ENCODE results near the gene TPRA1.

TPRA1 gene

DNA sequence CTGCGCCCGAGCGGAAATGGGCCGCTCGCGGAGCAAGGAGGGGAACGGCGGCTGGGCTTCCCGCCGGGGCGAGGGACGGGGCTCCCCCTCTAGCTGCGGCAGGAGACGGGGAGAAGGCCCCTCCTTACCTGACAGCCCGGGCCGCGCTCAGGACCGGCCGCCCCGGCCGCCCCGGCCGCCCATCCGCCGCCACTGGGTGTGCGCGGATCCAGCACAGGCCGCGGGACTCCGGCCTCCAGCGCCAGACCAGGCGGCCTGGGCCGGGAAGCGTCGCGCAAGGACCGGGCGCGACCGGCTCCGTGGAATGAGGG lies 296 bp downstream of the TPRA1 start:
- no peak for DNase-seq (ENCODE audit: low spot score)

DNA sequence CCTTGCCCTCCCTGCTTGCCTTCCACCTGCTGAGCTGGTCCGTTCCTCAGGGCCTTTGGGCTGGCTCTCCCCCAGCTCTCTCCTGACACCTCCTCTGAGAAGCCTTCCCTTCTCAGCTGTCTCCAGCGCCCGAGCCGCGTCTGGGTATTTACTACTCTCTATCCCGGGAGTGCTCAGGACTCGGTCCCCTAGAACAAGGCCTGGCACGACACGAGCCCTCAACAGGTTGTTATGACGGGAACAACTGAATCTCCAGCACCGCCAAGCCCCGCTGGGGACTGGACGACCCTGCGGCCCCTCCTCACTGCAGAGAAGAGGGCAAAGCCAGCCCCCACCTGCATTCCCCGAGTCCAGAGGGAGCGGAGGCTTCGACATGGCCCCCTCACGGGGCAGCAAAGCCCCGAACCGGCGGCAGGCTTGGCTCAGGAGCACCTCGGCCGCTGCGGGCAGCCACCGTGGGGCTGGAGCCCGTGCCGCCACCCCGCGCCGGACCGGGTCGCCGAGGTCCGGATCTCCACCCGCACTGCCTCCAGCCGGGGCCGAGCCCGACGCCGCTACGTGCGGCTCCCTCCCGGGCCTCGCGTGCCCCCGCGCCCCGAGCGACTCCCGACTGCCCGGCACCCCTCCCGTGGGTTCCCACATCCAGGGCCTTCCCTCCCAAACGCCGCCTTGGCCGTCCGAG lies 792 bp downstream of the TPRA1 start:
- peak; percentile 71 for DNase-seq (ENCODE audit: low spot score)

DNA sequence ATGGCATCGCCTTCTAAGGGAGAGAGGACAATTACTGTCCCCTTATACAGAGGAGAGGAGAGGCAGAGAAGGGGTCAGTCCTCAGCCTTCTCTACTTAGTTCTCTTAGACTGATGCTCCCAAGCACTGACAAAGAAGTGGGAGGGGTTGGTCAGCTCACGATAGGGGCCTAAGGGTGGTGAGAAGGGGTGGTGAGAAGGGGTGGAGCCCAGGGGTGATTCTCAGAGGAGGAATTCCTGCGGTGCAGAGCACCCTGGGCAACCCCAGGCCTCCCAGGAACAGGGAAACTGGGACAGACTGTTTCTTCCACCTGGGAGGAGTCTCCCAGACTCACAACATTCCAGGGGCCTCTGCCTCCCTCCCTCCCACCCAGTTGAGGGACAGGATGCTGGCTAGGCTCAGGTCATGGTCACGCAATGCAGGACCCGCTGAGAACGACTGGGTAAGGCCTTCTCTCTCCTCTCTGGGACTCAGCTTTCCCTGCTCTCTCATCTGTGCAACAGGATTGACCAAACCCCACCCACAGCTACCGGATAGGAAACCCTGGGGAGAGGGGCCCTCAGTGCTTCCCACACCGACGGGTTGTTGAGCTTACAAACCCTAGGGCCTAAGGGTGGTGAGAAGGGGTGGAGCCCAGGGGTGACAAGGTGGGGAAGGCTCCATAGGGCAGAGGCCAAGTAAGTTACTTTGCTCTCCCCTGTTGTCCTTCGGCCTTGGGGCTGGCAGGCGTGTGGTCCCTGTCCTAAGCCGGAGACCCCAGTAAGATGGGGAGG lies 1.5 kb downstream of the TPRA1 start:
- DNase-seq (ENCODE audit: low spot score): no peak

DNA sequence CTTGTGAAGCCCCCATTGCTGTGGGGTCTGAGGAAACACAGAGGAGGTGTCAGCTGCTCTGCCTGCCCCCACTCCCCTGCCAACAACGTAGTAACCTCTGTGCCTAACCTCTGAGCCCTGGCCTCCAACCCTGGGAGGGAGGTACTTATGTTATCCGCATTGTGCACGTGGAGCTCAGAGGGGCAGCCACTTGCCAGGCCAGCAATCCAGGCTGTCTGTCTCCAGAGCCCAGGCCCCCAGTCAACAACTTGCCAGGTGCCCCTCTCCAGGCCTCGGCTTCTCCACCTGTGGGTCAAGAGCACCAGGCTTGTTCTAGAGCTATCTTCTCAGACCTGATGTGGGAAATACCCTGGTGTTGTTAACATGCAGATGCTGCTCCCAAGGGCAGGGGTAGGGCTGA lies 2.7 kb downstream of the TPRA1 start:
- DNase-seq (ENCODE audit: low spot score): no peak

DNA sequence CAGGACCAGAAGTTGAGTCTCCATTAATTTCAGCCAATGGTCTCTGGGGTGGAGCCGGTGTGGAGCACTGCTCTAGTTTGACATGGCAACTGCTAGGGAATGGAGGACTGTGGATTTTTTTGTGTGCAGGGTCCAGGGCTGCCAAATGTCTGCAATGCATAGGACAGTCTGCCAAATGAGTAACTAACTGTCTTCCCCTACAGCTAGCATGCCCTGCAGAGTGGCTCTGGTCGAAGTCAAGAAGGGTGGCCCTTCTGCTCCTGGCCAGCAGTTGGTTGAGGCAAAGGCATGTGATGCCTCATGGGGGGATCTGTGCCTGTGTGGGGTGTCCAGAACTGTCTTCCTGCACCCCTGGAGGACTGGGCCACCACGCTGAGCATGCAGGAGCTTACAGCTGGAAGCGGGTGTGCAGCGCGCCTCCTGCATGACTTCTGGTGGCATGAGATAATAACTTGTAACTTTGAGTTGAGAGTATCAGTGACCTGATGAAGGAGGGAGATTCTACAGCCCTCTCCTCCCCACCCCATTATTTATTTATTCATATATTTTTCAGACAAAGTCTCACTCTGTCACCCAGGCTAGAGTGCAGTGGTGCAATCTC lies 4.6 kb downstream of the TPRA1 start:
- no peak for DNase-seq (ENCODE audit: low spot score)

- DNase-seq (ENCODE audit: low spot score): no peak
Observed at GRCh38 chr3:127585163-127585812, 5.2 kb downstream of the TPRA1 start.

GRCh38 chr3:127584734-127585133 lies 5.8 kb downstream of the TPRA1 start:
- DNase-seq (ENCODE audit: low spot score): no peak

DNA sequence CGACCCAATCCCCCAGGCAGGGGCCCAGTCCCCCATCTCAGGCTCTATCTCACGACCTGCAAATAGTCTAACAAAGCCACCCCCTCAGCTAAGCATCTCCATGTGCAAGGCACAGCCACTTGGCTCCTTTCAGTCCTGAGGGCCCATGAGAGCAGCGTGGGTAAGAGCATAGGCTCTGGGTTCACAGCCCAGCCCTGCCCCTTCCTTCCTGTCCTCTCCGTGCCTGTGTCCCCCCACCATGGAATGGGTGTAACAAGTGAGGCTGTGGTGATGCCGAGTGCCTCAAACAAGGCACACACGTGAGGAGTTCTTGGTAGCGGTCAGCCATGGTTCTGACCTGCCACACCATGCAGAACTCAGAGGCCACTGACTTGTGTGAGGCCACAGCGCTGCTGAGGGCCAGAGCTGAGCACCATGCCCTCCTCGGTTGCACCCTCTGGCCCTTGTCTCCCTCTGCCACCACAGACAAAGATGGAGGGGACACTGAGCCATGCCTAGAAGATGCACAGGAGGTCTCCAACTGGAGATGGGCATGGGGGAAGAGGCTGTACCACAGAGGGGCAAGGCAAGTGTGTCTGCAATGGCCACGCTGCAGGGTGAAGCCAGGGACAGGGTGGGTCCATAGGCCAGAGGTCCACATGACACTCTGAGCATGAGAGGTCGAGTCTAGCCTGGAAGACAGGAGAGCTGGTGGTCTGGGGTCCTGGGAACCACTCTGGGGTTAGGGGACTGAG lies 10.0 kb downstream of the TPRA1 start:
- DNase-seq (ENCODE audit: low spot score): no peak

DNA sequence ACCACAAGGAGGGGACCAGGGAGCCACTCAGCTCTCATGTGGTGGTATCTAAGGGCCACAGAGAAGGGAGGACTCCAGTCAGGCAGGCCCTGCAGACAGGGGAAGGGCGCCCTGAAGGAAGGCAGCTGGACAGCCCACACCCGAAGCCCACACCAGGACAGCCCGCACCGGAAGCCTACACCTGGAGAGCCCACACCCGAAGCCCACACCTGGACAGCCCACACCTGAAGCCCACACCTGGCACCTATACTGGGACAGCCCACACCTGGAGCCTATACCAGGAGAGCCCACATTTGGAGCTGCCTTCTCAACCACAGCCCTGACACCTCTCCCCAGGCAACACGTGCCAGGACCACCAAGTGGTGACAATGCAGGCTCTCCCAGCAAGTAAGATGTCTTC lies 11.7 kb downstream of the TPRA1 start:
- DNase-seq (ENCODE audit: low spot score): no peak

DNA sequence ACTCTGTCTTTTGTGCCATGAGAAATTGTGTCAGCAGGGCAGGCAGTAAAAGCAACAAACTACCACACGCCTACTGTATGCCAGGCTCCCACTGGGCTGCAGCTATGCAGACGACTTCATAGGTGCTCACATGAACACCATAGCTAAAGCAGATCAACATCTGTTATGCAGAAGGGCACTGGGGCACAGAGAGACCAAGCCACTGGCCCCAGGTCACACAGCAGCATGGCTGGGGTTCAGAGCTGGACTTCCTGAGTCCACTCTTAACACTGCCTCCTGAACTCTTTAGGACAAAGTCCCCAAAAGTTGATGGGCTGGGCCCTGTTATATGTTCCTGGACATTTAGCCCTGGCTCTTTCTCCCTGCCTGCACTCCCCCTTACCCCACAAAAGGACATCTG lies 12.4 kb downstream of the TPRA1 start:
- DNase-seq (ENCODE audit: low spot score): no peak

DNA sequence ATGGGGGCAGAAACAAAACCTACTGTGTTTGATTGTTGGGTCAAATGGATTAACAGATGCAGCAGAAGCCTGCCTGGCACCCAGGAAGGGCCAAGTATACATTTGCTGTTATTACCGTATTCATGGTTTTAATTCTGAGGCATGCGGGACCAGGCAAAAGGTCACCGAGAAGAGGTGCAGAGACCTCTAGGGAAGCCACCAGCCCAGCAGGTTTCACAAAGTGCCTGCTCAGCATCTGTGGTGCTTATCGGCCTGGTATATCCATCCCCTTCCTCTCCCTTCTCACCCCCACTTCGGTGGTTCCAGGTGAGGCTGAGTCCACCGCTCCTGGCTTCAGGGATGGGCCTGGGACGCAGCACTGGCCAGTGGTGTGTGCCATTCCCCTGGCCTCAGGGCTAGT lies 13.1 kb downstream of the TPRA1 start:
- DNase-seq (ENCODE audit: low spot score): no peak

DNA sequence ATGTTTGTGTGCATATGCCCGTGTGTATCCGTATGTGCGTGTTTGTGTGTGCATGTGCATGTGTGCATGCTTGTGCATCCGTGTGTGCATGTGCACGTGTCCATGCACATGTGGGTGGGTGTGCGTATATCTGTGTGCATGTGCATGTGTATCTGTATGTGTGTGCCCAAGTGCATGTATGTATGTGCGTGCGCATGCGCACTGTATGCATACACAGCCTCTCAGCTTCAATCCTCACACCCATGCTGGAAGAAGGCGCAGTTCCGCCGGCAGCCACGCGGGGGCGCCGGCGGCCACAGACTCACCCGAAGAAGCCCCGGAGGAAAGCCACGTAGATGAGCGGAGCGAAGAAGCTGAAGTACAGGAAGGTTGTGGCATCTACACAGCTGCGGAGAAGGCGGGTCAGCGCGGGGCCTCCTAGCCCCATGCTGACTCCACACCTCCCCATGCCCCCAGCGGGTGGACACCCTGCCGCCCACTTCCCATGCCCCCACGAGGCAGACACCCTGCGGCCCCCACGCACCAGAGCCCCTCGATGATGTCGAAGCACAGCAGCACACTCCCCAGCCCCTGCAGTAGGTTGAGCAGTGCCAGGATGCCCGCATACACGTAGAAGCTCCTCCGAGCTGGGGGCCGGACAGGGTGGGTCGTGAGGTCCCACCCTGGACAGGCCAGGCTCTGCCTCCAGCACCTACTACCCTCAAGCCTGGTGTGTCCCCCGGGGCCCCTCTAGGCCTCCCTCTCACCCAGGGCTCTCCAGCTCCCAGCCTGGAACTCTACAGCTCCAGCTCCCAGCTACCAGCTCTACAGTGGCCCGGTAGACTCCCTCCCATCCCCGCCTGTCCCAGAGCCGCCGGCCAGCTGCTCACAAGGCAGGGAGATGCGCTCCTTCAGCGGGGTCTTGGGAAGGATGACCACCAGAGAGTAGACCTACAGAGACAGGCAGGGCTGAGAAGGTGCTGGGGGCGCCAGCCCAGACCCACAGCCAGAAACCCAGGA lies 15.4 kb downstream of the TPRA1 start:
- DNase-seq (ENCODE audit: low spot score): peak; percentile 90

GRCh38 chr3:127573912-127574311 lies 16.6 kb downstream of the TPRA1 start:
- no peak for DNase-seq (ENCODE audit: low spot score)

GRCh38 chr3:127573401-127573800 lies 17.1 kb downstream of the TPRA1 start:
- no peak for DNase-seq (ENCODE audit: low spot score)

GRCh38 chr3:127572735-127573134 lies 17.8 kb downstream of the TPRA1 start:
- no peak for DNase-seq (ENCODE audit: low spot score)

- no peak for DNase-seq (ENCODE audit: low spot score)
Observed at GRCh38 chr3:127572186-127572585, 18.3 kb downstream of the TPRA1 start.

DNA sequence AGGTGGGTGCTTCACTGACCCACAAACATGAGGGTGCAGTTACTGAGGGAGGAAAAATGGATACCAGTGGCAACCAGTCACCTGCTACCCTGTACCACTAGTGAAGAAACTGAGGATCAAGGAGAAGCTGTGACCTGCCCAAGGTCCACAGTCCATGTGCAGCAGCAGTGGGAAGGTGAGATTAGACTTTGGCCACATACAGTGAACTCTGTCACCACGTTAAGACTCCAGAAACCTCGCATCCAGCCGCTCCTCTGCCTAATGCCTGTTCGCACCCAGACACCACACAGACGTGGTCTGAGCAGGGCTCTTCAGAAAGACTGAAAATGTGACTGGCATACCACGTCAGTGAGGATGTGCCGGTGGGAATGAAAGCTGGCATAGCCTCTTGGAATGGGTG lies 20.0 kb downstream of the TPRA1 start:
- no peak for DNase-seq (ENCODE audit: low spot score)

GRCh38 chr3:127569160-127569559 lies 21.4 kb downstream of the TPRA1 start:
- DNase-seq (ENCODE audit: low spot score): no peak

DNA sequence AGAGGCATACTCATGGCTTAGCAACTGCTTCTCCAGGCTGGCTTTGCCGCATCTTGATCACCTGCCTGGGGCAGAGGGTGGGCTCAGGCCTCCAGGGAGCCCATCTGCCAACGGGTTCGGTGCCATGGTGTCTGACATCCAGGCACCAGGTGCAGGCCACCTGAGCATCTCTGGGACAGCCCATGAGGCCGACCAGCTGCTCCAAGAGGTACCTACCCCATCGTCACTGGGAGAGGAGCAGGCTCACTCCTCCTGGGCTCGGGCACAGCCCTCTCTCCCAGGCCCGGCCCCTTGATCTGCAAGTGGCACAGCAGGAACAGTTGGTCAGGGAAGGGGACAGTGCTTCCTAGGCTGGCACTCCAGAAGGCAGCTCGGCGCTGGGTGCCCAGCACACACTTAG lies 21.9 kb downstream of the TPRA1 start:
- no peak for DNase-seq (ENCODE audit: low spot score)

GRCh38 chr3:127566833-127567232 lies 23.7 kb downstream of the TPRA1 start:
- peak; percentile 76 for DNase-seq (ENCODE audit: low spot score)

DNA sequence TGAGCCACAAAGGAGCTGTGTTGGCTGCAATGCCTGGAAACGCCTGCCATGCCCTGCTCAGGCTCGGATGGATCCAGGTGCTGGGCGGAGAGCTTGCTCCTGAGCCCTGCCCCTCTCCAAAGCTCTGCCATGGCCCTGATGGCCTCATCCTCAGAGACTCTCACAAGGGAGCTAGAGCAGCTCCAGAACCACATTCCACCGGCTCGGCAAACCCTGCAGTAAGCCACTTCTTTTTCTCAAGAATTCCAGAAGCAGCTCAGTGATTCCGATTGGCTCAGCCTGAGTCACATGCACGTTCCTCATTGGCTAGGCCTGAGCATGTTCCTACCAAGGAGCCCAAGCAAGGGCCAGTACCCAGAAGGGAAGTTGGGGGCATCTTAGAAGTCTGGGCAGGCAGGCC lies 24.8 kb downstream of the TPRA1 start:
- no peak for DNase-seq (ENCODE audit: low spot score)
